ENCODE results near the gene MARCHF6. TPM values are rescaled to one million over a fixed set of nuclear protein-coding genes. Genes with fewer than 3 reads are reported as not detected.

The MARCHF6 gene
- total and polyA plus RNA-seq, 9 of the 15 experiments (the other 6 are each of a cell fraction or from before 2014, with no cell fraction given): 74.1 to 456 (median 116) TPM

DNA sequence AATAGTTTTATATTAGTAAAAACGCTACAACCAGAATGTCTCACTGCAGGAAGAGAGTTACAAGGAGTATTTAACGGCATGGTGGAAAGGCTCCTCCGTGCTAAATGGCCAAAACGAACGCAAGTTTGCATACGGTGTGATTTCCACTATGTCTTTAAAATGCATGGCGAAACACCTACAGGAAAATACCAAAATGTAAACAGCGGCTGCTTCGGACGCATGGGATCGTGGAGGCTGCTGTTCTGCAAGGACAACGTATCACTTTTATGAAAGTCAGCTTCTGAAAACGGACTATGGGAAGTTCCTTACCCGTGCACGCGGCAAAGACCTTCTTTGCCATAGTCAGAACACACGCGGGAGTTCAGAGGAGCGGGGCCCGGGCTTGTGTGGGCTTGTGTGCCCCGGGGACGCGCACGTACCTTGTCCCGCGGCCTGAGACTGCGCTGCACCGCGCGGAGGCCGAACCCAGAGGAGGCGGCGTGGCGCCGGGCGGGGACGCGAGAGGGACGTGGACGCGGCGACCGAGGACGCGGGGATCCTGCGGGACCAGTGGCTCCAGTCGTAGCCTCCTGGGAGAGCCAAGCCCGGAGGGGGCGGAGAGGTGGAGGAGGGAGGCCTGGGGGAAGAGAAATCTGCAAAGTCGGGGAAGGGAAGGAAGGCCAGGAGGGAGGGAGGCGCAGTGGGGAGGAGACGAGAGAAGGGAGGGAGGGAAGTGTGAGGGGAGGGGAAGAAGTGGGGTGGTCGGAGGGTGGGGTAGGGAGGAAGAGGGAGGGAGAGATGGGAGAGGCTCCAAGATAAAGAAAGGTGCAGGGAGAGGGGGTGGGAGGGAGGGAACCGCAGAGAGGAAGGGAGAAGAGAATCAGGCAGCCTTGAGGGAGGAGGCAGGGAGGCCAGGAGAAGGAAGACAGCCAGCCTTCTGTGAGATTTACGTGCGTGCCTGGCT lies 46.0 kb upstream of the MARCHF6 start, which contains the start of gene CMBL (continued):
- TF ChIP-seq PRDM10 (IDR thresholded peaks at IDR 0.05; ENCODE audit: partially characterized antibody) (peak; percentile 67), JUN (IDR thresholded peaks at IDR 0.05; ENCODE audit: borderline replicate concordance, low read depth, low read length) (0 out of 2 replicates have a peak, but pooled peaks have one; percentile 6), JUN (CRISPR knock-in tag; IDR thresholded peaks at IDR 0.05; ENCODE audit: borderline replicate concordance) (peak; percentile 75; the same call in 1 of the 2 replicates), TAF7 (tag; IDR thresholded peaks at IDR 0.05) (peak; percentile 54; the same call in 1 of the 2 replicates), ZNF77 (CRISPR knock-in tag; IDR thresholded peaks at IDR 0.05) (no peak), TAF9B (IDR thresholded peaks at IDR 0.05; ENCODE audit: partially characterized antibody) (peak; percentile 56), MYC (IDR thresholded peaks at IDR 0.05; ENCODE audit: low read depth, low read length) (peak; percentile 78), MYC (CRISPR knock-in tag; IDR thresholded peaks at IDR 0.05; ENCODE audit: borderline replicate concordance, low read depth) (peak; percentile 50; the same call in 1 of the 2 replicates), PHF21A (IDR thresholded peaks at IDR 0.05; ENCODE audit: borderline replicate concordance, low read depth) (peak; percentile 82; the same call in 1 of the 2 replicates), SIX5 (IDR thresholded peaks at IDR 0.05; ENCODE audit: borderline replicate concordance in 1 of 2, insufficient read depth in 1 of 2, low read depth in 1 of 2, low read length in 2 of 2) (no peak), POLR2AphosphoS5 (IDR thresholded peaks at IDR 0.05; ENCODE audit: control insufficient read depth, insufficient read depth, low read depth, low read length) (peak; percentile 43; the same call in 1 of the 2 replicates), TCF3 (CRISPR knock-in tag; IDR thresholded peaks at IDR 0.05) (peak; percentile 37; the same call in 1 of the 2 replicates), RBM15 (IDR thresholded peaks at IDR 0.05; ENCODE audit: insufficient read depth, low read length) (no peak), ZBTB34 (CRISPR knock-in tag; IDR thresholded peaks at IDR 0.05) (no peak), SMAD4 (CRISPR knock-in tag; conservative IDR thresholded peaks at IDR 0.05) (peak; percentile 55), MCM2 (IDR thresholded peaks at IDR 0.05; ENCODE audit: low read depth) (no peak), ZBTB33 (CRISPR knock-in tag; IDR thresholded peaks at IDR 0.05) (no peak)
